Liver (tissue), 9 donors: Measurements from ENCODE around the gene RLN2. TPM values are rescaled to one million over a fixed set of nuclear protein-coding genes. Genes with fewer than 3 reads are reported as not detected.
"Not testable (repeated sequence)": the region's sequence is repeated elsewhere in the genome, so short reads cannot be mapped to it uniquely, and the experiment has no call there.

Experiments
- DNase-seq: peaks from one replicate; pipeline ENCODE4 v3.0.0-alpha.2; 2017; ENCODE audit warnings: low spot score
- H3K27ac ChIP-seq, 2 donors: one replicate each; pipeline ENCODE4 v1.7.0; 2013; ENCODE audit warnings: inconsistent platforms in 2 of 2, low read length in 2 of 2, control low read depth in 1 of 2, low read depth in 1 of 2, mild to moderate bottlenecking in 1 of 2
- H3K27me3 ChIP-seq, 4 donors: one replicate each; pipeline versions ENCODE4 v1.6.1 to v1.7.0; 2013; ENCODE audit warnings: low read length in 3 of 4, inconsistent platforms in 1 of 4, mild to moderate bottlenecking in 1 of 4, moderate library complexity in 1 of 4; ENCODE audit not compliant: control insufficient read depth in 4 of 4, insufficient read depth in 4 of 4
- H3K36me3 ChIP-seq, 4 donors: one replicate each; pipeline versions ENCODE4 v1.6.1 to v1.7.0; 2013; ENCODE audit warnings: low read length in 3 of 4, mild to moderate bottlenecking in 3 of 4, low read depth in 1 of 4, moderate library complexity in 1 of 4; ENCODE audit not compliant: control insufficient read depth in 4 of 4, insufficient read depth in 3 of 4
- H3K4me1 ChIP-seq, 4 donors: one replicate each; pipeline versions ENCODE4 v1.6.1 to v1.7.0; 2013; ENCODE audit warnings: low read length in 3 of 4, mild to moderate bottlenecking in 3 of 4, moderate library complexity in 1 of 4; ENCODE audit not compliant: control insufficient read depth in 4 of 4, insufficient read depth in 4 of 4
- H3K4me3 ChIP-seq, 3 donors: one replicate each; pipeline versions ENCODE4 v1.6.1 to v1.7.0; 2013; ENCODE audit warnings: low read length in 3 of 3, control low read depth in 1 of 3, low read depth in 1 of 3, mild to moderate bottlenecking in 1 of 3
- H3K9ac ChIP-seq, 2 donors: one replicate each; pipeline ENCODE4 v1.7.0; 2013; ENCODE audit warnings: low read length in 2 of 2, mild to moderate bottlenecking in 2 of 2, moderate library complexity in 2 of 2, control low read depth in 1 of 2, low read depth in 1 of 2
- H3K9me3 ChIP-seq, 4 donors: one replicate each; pipeline versions ENCODE4 v1.6.1 to v1.7.0; 2013; ENCODE audit warnings: low read length in 3 of 4; ENCODE audit not compliant: control insufficient read depth in 4 of 4
- EGR1 ChIP-seq, 2 donors: IDR thresholded peaks; 2 replicates each; pipeline ENCODE4 v1.6.1; 2016 to 2018; ENCODE audit warnings: antibody characterized with exemption in 2 of 2, low read depth in 2 of 2
- FOXA2 ChIP-seq: IDR thresholded peaks from 2 replicates; pipeline ENCODE4 v1.6.1; 2016; ENCODE audit warnings: antibody characterized with exemption
- GABPA ChIP-seq, 2 donors: IDR thresholded peaks in 1 of 2; conservative IDR thresholded peaks in 1 of 2; 2 replicates each; pipeline ENCODE4 v1.6.1; 2016; ENCODE audit warnings: antibody characterized with exemption in 2 of 2, mild to moderate bottlenecking in 1 of 2, moderate library complexity in 1 of 2
- HNF4G ChIP-seq: IDR thresholded peaks from 2 replicates; pipeline ENCODE4 v1.6.1; 2016; ENCODE audit warnings: antibody characterized with exemption
- JUND ChIP-seq, 2 donors: IDR thresholded peaks; 2 replicates each; pipeline ENCODE4 v1.6.1; 2016; ENCODE audit warnings: antibody characterized with exemption in 2 of 2
- RAD21 ChIP-seq, 2 donors: IDR thresholded peaks; 2 replicates each; pipeline ENCODE4 v1.6.1; 2016; ENCODE audit warnings: antibody characterized with exemption in 2 of 2, mild to moderate bottlenecking in 2 of 2
- REST ChIP-seq: IDR thresholded peaks from 2 replicates; pipeline ENCODE4 v1.6.1; 2016; ENCODE audit warnings: antibody characterized with exemption, mild to moderate bottlenecking
- SP1 ChIP-seq: IDR thresholded peaks from 2 replicates; pipeline ENCODE4 v1.6.1; 2018; ENCODE audit warnings: antibody characterized with exemption, mild to moderate bottlenecking
- TAF1 ChIP-seq: conservative IDR thresholded peaks from 2 replicates; pipeline ENCODE4 v1.6.1; 2016; ENCODE audit warnings: antibody characterized with exemption, mild to moderate bottlenecking
- YY1 ChIP-seq: IDR thresholded peaks from 2 replicates; pipeline ENCODE4 v1.6.1; 2016; ENCODE audit warnings: antibody characterized with exemption, mild to moderate bottlenecking
- WGBS: extraction: QIAGEN DNeasy Blood & Tissue Kit; methylation state at CpG from one replicate; pipeline ENCODE4 v1.1.7; 2013; 5-methylcytosine and 5-hydroxymethylcytosine counted together
- polyA plus RNA-seq, 2 donors: library from polyadenylated mRNA; stranded (reverse) in 1 of 2; unstranded in 1 of 2; fragments of 200-250 nt in 1 of 2; fragments of >200 nt in 1 of 2; fragmentation: Nextera tagmentation in 1 of 2; extraction: Ambion mirVana in 1 of 2; gene quantifications; one replicate each; pipeline versions ENCODE4 v1.2.1 to v1.2.3, GENCODE V29; 2013 to 2015
- total RNA-seq, 2 donors: library from RNA; depleted of rRNA; stranded (reverse); fragments of >200 nt; gene quantifications; one replicate each; pipeline ENCODE4 v1.2.3, GENCODE V29; 2014
- TF ChIP-seq, protein P1 (sequence below): IDR thresholded peaks from 2 replicates; pipeline ENCODE4 v1.6.1; 2016; ENCODE audit warnings: antibody characterized with exemption
- TF ChIP-seq, protein P2 (sequence below): IDR thresholded peaks from 2 replicates; pipeline ENCODE4 v1.6.1; 2016; ENCODE audit warnings: antibody characterized with exemption
- TF ChIP-seq, protein P3 (sequence below): fragments of 150-350 bp; IDR thresholded peaks from 2 replicates; pipeline ENCODE4 v1.5.1; 2017; ENCODE audit warnings: improper control_type of control experiment, low read depth, low read length; ENCODE audit not compliant: missing input control
- donor health status: healthy.
- donor health status: healthy.
- donor health status: healthy.
- donor health status: healthy.
- donor health status: healthy.

RLN2 gene
- total and polyA plus RNA-seq, 4 donors: 0.33 TPM; not detected in 3

- no peak overlapping the region for H3K9ac ChIP-seq
- H3K4me3 ChIP-seq: no peak overlapping the region
- H3K9me3 ChIP-seq: no peaks in the 10 kb centered on the region
- no peak overlapping the region for H3K27ac ChIP-seq
- no peaks in the 10 kb centered on the region for H3K36me3 ChIP-seq
- H3K4me1 ChIP-seq: no peaks in the 10 kb centered on the region
- peaks cover 0 to 4% (median 0%) of the 10 kb centered on the region in 4 donors for H3K27me3 ChIP-seq
- DNase-seq: no peak
- TF ChIP-seq, protein P1, sequence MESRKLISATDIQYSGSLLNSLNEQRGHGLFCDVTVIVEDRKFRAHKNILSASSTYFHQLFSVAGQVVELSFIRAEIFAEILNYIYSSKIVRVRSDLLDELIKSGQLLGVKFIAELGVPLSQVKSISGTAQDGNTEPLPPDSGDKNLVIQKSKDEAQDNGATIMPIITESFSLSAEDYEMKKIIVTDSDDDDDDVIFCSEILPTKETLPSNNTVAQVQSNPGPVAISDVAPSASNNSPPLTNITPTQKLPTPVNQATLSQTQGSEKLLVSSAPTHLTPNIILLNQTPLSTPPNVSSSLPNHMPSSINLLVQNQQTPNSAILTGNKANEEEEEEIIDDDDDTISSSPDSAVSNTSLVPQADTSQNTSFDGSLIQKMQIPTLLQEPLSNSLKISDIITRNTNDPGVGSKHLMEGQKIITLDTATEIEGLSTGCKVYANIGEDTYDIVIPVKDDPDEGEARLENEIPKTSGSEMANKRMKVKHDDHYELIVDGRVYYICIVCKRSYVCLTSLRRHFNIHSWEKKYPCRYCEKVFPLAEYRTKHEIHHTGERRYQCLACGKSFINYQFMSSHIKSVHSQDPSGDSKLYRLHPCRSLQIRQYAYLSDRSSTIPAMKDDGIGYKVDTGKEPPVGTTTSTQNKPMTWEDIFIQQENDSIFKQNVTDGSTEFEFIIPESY: no peak
- TF ChIP-seq RAD21 (IDR thresholded peaks at IDR 0.05) (no peak), GABPA (IDR thresholded peaks at IDR 0.05 in 1 of 2, conservative IDR thresholded peaks at IDR 0.05 in 1 of 2) (no peak)
Measured at GRCh38 chr9:5326187-5326586, 21.7 kb upstream of the RLN2 start.

- not testable (repeated sequence) for H3K9ac ChIP-seq, H3K27me3 ChIP-seq, H3K9me3 ChIP-seq, H3K36me3 ChIP-seq, H3K27ac ChIP-seq, H3K4me3 ChIP-seq, DNase-seq, H3K4me1 ChIP-seq
- WGBS: 54% methylated on average over 1 of the region's 1 CpG
Measured at GRCh38 chr9:5321601-5322000, 17.1 kb upstream of the RLN2 start.

DNA sequence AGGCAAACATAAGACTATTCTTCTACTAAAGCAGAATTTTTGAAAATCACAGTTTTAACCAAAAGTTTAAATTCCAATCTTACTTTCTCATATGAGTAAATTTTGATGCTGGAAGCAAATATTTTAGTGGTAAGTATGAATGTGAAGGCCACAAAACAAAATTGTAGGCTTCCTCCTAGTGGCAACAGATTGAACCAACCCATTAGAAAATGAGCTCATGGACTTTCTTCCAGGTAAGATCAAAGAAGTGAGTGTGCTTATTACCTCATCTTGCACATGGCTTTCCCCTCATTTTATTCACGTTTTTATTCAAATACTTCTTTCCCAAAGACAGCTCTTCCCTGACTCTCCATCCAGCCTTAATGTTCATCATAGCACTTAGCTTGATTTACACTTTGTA, 16.5 kb upstream of the RLN2 start:
- DNase-seq: no peak
- Histone ChIP-seq H3K4me1 (no peaks in the 10 kb centered on the region), H3K9me3 (no peaks in the 10 kb centered on the region), H3K27ac (no peak overlapping the region), H3K4me3 (no peak overlapping the region), H3K9ac (no peak overlapping the region), H3K36me3 (no peaks in the 10 kb centered on the region), H3K27me3 (no peaks in the 10 kb centered on the region)
- WGBS: 19% methylated on average over 1 of the region's 1 CpG
- no peak for TF ChIP-seq EGR1 (IDR thresholded peaks at IDR 0.05; ENCODE audit: low read depth in 2 of 2)
- TF ChIP-seq REST: no peak
- no peak for TF ChIP-seq FOXA2
- TF ChIP-seq SP1: no peak
- no peak for TF ChIP-seq JUND (IDR thresholded peaks at IDR 0.05)
- TF ChIP-seq, protein P2, sequence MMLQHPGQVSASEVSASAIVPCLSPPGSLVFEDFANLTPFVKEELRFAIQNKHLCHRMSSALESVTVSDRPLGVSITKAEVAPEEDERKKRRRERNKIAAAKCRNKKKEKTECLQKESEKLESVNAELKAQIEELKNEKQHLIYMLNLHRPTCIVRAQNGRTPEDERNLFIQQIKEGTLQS: no peak
- no peak for TF ChIP-seq TAF1
- TF ChIP-seq HNF4G: no peak
- no peak for TF ChIP-seq YY1
- TF ChIP-seq, protein P3, sequence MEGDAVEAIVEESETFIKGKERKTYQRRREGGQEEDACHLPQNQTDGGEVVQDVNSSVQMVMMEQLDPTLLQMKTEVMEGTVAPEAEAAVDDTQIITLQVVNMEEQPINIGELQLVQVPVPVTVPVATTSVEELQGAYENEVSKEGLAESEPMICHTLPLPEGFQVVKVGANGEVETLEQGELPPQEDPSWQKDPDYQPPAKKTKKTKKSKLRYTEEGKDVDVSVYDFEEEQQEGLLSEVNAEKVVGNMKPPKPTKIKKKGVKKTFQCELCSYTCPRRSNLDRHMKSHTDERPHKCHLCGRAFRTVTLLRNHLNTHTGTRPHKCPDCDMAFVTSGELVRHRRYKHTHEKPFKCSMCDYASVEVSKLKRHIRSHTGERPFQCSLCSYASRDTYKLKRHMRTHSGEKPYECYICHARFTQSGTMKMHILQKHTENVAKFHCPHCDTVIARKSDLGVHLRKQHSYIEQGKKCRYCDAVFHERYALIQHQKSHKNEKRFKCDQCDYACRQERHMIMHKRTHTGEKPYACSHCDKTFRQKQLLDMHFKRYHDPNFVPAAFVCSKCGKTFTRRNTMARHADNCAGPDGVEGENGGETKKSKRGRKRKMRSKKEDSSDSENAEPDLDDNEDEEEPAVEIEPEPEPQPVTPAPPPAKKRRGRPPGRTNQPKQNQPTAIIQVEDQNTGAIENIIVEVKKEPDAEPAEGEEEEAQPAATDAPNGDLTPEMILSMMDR: no peak
- TF ChIP-seq RAD21 (IDR thresholded peaks at IDR 0.05): no peak

DNA sequence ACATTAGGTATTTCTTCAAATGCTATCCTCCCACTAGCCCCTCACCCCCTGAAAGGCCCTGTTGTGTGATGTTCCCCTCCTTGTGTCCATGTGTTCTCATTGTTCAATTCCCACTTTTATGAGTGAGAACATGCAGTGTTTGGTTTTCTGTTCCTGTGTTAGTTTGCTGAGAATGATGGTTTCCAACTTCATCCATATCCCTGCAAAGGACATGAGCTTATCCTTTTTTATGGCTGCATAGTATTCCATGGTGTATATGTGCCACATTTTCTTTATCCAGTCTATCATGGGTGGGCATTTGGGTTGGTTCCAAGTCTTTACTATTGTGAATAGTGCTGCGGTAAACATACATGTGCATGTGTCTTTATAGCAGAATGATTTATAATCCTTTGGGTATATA, 11.9 kb upstream of the RLN2 start:
- 98% methylated on average over 1 of the region's 1 CpG for WGBS
- H3K4me1 ChIP-seq, H3K9ac ChIP-seq, H3K36me3 ChIP-seq, DNase-seq, H3K4me3 ChIP-seq, H3K27me3 ChIP-seq, H3K27ac ChIP-seq: not testable (repeated sequence)
- peaks cover 2 to 11% (median 5%) of the 10 kb centered on the region in 4 donors for H3K9me3 ChIP-seq
